Thymus (tissue), 11 donors: Measurements from ENCODE around the gene STAT2. TPM values are rescaled to one million over a fixed set of nuclear protein-coding genes. Genes with fewer than 3 reads are reported as not detected.

Experiments used
- DNase-seq, 9 donors: peaks; one replicate each; pipeline ENCODE4 v3.0.0-alpha.2; 2013; ENCODE audit warnings: low spot score in 9 of 9, low read depth in 6 of 9, missing footprints in 1 of 9
- H3K27ac ChIP-seq, 2 donors: one replicate each; pipeline ENCODE4 v1.5.1; 2013; ENCODE audit warnings: control low read depth in 1 of 2, low read depth in 1 of 2, low read length in 1 of 2, mild to moderate bottlenecking in 1 of 2, moderate library complexity in 1 of 2
- H3K27me3 ChIP-seq, 2 donors: one replicate each; pipeline ENCODE4 v1.5.1; 2013; ENCODE audit warnings: low read length in 1 of 2; ENCODE audit not compliant: control insufficient read depth in 2 of 2, insufficient read depth in 1 of 2
- H3K36me3 ChIP-seq, 2 donors: one replicate each; pipeline ENCODE4 v1.5.1; 2013; ENCODE audit warnings: low read length in 1 of 2, mild to moderate bottlenecking in 1 of 2, moderate library complexity in 1 of 2; ENCODE audit not compliant: control insufficient read depth in 2 of 2, insufficient read depth in 2 of 2
- H3K4me1 ChIP-seq, 2 donors: one replicate each; pipeline ENCODE4 v1.5.1; 2013; ENCODE audit warnings: low read length in 2 of 2; ENCODE audit not compliant: control insufficient read depth in 2 of 2, insufficient read depth in 2 of 2
- H3K4me3 ChIP-seq, 2 donors: one replicate each; pipeline ENCODE4 v1.5.1; 2013; ENCODE audit warnings: low read length in 2 of 2, control low read depth in 1 of 2, mild to moderate bottlenecking in 1 of 2
- H3K9me3 ChIP-seq, 2 donors: one replicate each; pipeline ENCODE4 v1.5.1; 2013; ENCODE audit warnings: low read length in 1 of 2, mild to moderate bottlenecking in 1 of 2; ENCODE audit not compliant: control insufficient read depth in 2 of 2, insufficient read depth in 1 of 2
- WGBS: extraction: QIAGEN DNeasy Blood & Tissue Kit; methylation state at CpG from one replicate; pipeline ENCODE4 v1.1.7; 2013; 5-methylcytosine and 5-hydroxymethylcytosine counted together
- polyA plus RNA-seq: library from polyadenylated mRNA; stranded (reverse); fragments of 200-250 nt; gene quantifications from one replicate; pipeline ENCODE4 v1.2.3, GENCODE V29; 2013
- total RNA-seq: library from RNA; stranded (reverse); fragments of 120-200 nt; gene quantifications from one replicate; pipeline ENCODE4 v1.2.4, GENCODE V29; 2013
- donor health status: healthy.

Gene STAT2
- total and polyA plus RNA-seq, 2 donors = 73.3 to 102 TPM

DNA sequence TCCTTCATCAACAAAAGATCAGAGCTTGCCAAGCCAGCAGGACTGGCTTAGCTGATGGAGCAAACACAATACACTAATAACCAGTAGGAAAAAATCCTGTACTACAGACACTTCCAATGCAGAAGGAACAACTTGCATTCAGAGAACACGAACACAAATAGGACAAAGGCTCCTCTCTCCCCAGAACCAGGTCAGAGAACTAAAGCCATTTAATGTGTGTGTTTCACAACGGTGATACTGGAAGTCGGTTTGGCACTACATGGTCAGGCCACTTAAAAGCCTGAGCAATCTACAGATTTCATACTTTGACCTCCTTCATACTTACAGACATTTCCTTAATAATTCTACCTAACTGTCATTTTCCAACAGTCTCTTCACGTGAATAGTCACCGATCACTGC lies 66.1 kb downstream of the STAT2 start:
- Histone ChIP-seq H3K9me3 (no peaks in the 10 kb centered on the region), H3K36me3 (peaks cover 11 to 48% of the 10 kb centered on the region in 2 donors), H3K4me1 (peaks cover 6 to 16% of the 10 kb centered on the region in 2 donors), H3K4me3 (no peak overlapping the region), H3K27ac (no peak overlapping the region), H3K27me3 (no peaks in the 10 kb centered on the region)
- DNase-seq = no peak
- 96% methylated on average over 5 of the region's 5 CpGs for WGBS

Other genes starting within 250 kb of the STAT2 start
- 9,819 TPM for gene RPL41, start 243.5 kb downstream of the STAT2 start, total RNA-seq
- gene RPL41, start 243.5 kb downstream of the STAT2 start, polyA plus RNA-seq = 5,569 TPM
- gene ZC3H10, start 241.8 kb downstream of the STAT2 start, total RNA-seq = 4.3 TPM
- gene ZC3H10, start 241.8 kb downstream of the STAT2 start, polyA plus RNA-seq = 3.1 TPM
- 63.4 TPM for gene ESYT1, start 231.8 kb downstream of the STAT2 start, total RNA-seq
- 39.2 TPM for gene ESYT1, start 231.8 kb downstream of the STAT2 start, polyA plus RNA-seq
- gene MYL6B, start 207.5 kb downstream of the STAT2 start, total RNA-seq = 101 TPM
- gene MYL6B, start 207.5 kb downstream of the STAT2 start, polyA plus RNA-seq = 60.9 TPM
- 2,051 TPM for gene MYL6, start 201.7 kb downstream of the STAT2 start, total RNA-seq
- 2,137 TPM for gene MYL6, start 201.7 kb downstream of the STAT2 start, polyA plus RNA-seq
- gene SMARCC2, start 170.6 kb downstream of the STAT2 start, total RNA-seq = 20.3 TPM
- gene SMARCC2, start 170.6 kb downstream of the STAT2 start, polyA plus RNA-seq = 25.9 TPM
- gene RNF41, start 138.2 kb downstream of the STAT2 start, total RNA-seq = 26.8 TPM
- gene RNF41, start 138.2 kb downstream of the STAT2 start, polyA plus RNA-seq = 18.3 TPM
- gene NABP2, start 135.8 kb downstream of the STAT2 start, total RNA-seq = 21.6 TPM
- gene NABP2, start 135.8 kb downstream of the STAT2 start, polyA plus RNA-seq = 16.0 TPM
- gene SLC39A5, start 130.1 kb downstream of the STAT2 start, total RNA-seq = 0.24 TPM
- gene SLC39A5, start 130.1 kb downstream of the STAT2 start, polyA plus RNA-seq = 0.30 TPM
- gene ANKRD52, start 101.7 kb downstream of the STAT2 start, total RNA-seq = 2.9 TPM
- gene ANKRD52, start 101.7 kb downstream of the STAT2 start, polyA plus RNA-seq = 7.9 TPM
- gene COQ10A, start 93.2 kb downstream of the STAT2 start, total RNA-seq = 9.4 TPM
- gene COQ10A, start 93.2 kb downstream of the STAT2 start, polyA plus RNA-seq = 24.9 TPM
- 46.3 TPM for gene CS, start 59.8 kb downstream of the STAT2 start, total RNA-seq
- 53.6 TPM for gene CS, start 59.8 kb downstream of the STAT2 start, polyA plus RNA-seq
- gene CNPY2, start 44.1 kb downstream of the STAT2 start, total RNA-seq = 92.4 TPM
- 83.1 TPM for gene CNPY2, start 44.1 kb downstream of the STAT2 start, polyA plus RNA-seq
- gene PAN2, start 26.1 kb downstream of the STAT2 start, total RNA-seq = 36.3 TPM
- gene PAN2, start 26.1 kb downstream of the STAT2 start, polyA plus RNA-seq = 71.4 TPM
- 14.4 TPM for gene IL23A, start 21.2 kb downstream of the STAT2 start, total RNA-seq
- gene IL23A, start 21.2 kb downstream of the STAT2 start, polyA plus RNA-seq = 11.6 TPM
- gene APOF, start 2.8 kb upstream of the STAT2 start, total RNA-seq = not detected
- gene APOF, start 2.8 kb upstream of the STAT2 start, polyA plus RNA-seq = not detected
- gene TIMELESS, start 89.3 kb upstream of the STAT2 start, total RNA-seq = 15.8 TPM
- gene TIMELESS, start 89.3 kb upstream of the STAT2 start, polyA plus RNA-seq = 8.4 TPM
- gene MIP, start 94.5 kb upstream of the STAT2 start, total RNA-seq = 0.09 TPM
- 0.02 TPM for gene MIP, start 94.5 kb upstream of the STAT2 start, polyA plus RNA-seq
- 1.2 TPM for gene SPRYD4, start 108.5 kb upstream of the STAT2 start, total RNA-seq
- gene SPRYD4, start 108.5 kb upstream of the STAT2 start, polyA plus RNA-seq = 1.8 TPM
- 1.0 TPM for gene GLS2, start 128.1 kb upstream of the STAT2 start, total RNA-seq
- 2.6 TPM for gene GLS2, start 128.1 kb upstream of the STAT2 start, polyA plus RNA-seq
- gene RBMS2, start 161.7 kb upstream of the STAT2 start, total RNA-seq = 3.2 TPM
- 4.9 TPM for gene RBMS2, start 161.7 kb upstream of the STAT2 start, polyA plus RNA-seq